Activated naive CD4-positive, alpha-beta T cell treated with Interleukin-2 at 50 U/mL for 16 hours (primary cell): ENCODE data around the gene NFATC3.

ENCODE experiments used
- DNase-seq: peaks from one replicate; pipeline ENCODE4 v3.0.0-alpha.2; 2020

The NFATC3 gene

GRCh38 chr16:68190736-68191510 is 105.8 kb downstream of the NFATC3 start:
- DNase-seq = no peak

DNA sequence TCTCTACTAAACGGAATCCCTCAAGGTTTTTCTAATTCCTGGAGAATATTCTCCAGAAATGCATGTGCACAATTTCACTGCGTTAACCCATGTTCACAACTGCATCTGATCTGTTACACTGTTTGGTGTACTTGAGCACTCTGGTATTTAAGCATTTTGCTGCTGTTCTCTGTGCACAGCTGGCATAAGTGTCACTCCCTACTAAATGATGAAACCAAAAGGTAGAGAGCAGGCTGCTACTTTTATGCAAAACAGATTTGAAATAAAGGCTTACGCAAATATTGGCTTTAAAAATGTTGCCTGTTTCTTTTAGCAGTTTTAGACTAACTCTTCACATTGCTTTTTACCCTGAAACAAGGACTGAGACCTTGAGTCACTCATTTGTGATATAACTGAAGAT is 109.1 kb downstream of the NFATC3 start:
- no peak for DNase-seq

DNA sequence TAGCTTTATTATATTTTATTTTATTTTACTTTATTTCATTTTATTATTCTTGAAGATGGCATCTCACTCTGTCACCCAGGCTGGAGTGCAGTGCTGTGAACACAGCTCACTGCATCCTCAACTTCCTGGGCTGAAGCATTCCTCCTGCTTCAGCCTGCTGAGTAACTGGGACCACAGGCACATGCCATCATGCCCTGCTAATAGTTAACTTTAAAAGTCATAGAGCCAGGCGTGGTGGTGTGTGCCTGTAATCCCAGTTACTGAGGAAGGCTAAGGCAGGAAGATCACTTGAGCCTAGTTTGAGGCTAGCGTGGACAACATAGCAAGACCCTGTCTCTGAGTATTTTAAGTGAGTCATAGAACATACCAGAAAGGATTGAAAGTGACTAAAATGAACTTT is 112.1 kb downstream of the NFATC3 start:
- no peak for DNase-seq

- no peak for DNase-seq
These were observed 115.1 kb downstream of the NFATC3 start for GRCh38 chr16:68200088-68200783.

DNA sequence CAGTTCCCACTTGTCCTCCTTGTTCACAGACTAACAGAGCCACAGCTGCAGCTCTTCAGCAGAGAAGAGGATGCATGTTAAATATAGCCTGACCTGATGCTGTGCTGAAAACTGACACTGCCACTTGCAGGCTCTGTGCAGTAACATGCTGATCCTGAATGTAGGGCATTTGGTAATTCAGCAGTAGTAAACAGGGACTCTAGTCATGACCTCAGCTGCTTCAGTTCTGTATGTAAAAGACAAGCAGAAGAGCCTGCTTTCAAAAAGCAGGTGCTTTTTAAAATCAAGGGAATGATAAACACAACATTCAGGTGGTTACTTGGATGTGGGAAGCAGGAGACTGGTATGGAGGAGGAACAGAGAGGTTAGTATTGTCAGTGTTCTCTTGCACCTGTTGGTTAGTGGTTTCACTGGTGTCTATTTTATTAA is 116.9 kb downstream of the NFATC3 start:
- DNase-seq = no peak

DNA sequence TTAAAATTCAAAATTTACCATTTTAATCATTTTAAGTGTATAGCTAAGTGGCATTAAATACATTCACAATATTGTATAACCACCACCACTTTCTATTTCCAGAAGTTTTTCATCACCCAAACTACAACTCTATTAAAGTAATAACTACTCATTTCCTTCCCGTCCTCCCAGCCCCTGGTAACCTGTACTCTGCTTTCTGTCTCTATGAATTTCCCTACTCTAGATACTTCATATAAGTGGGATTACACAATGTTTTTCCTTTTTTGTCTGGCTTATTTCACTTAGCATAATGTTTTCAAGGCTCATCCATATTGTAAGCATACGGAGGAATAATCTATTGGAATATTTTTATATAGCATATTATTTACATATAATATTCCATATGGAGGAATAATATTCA is 121.1 kb downstream of the NFATC3 start:
- DNase-seq = no peak

- no peak for DNase-seq
These were observed 129.6 kb downstream of the NFATC3 start for GRCh38 chr16:68214726-68215125.

- DNase-seq = no peak
These were observed 130.1 kb downstream of the NFATC3 start for GRCh38 chr16:68215302-68215701.

- DNase-seq = no peak
These were observed 131.1 kb downstream of the NFATC3 start for GRCh38 chr16:68216240-68216639.

- no peak for DNase-seq
These were observed 132.3 kb downstream of the NFATC3 start for GRCh38 chr16:68217506-68217905.

- DNase-seq = no peak
These were observed 134.7 kb downstream of the NFATC3 start for GRCh38 chr16:68219725-68220351.

DNA sequence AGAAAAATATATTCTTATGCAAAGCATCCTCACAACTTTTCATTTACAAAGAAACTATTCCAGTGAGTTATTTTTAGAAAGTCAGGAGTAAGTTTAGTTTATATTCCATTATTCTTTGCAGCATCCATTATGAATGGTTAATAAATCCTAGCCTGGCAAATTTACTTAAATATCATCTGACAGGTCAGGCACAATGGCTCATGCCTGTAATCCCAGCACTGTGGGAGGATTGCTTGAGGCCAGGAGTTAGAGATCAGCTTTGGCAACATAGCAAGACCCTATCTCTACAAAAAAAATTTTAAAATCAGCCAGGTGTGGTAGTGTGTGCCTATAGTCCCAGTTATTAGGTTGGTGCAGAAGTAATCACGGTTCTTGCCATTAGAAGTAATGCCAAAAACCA is 137.9 kb downstream of the NFATC3 start:
- DNase-seq = no peak

GRCh38 chr16:68226116-68226515 is 140.9 kb downstream of the NFATC3 start:
- no peak for DNase-seq

DNA sequence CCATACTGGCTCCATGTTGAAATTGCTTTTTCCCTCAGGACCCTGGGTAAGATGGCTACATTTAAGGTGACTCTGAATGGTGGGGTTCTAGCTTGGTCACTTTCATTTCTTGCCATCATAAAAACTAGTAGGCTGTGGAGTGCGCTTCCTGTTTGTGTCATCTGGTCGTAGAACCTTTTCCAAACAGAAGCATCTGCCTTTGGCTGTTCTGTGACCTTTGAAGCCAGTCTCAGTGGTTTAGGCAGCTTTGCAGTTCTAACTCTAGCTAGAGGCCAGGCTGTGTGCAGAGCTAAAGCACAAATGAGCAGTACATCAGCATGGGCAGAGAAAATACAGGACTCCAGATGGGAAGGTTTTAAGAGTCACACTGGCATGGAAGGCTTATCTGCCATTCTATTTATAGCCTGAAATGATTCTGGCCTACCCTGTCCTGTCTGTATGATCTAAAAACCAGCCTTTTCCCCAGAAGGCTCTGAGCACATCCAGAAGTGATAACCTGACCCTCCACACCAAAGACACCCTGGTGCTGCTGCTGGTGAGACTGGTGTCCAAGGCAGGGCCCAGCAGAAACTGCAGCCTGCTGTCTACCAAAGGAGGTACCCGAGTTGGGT is 142.1 kb downstream of the NFATC3 start:
- no peak for DNase-seq

- DNase-seq = no peak
These were observed 142.8 kb downstream of the NFATC3 start for GRCh38 chr16:68227850-68228553.

DNA sequence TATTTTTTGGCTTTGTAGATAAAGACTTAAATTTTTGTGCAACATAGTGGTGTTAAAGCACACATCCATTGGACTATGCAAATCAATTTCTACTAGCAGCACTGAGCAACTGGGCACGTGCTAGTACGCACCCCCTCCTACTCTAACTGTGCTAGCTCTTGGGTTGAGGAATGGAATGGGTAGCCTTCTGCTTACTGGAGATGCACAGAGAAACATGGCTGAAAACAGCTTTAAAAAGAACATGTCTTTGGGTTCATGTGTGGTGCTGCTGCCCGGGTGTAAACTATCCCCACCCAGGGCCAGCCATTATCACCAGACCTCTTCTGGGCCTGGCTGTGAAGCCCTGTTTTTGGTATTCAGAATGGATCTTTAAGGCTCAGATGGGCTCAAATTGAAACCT is 143.5 kb downstream of the NFATC3 start:
- no peak for DNase-seq

DNA sequence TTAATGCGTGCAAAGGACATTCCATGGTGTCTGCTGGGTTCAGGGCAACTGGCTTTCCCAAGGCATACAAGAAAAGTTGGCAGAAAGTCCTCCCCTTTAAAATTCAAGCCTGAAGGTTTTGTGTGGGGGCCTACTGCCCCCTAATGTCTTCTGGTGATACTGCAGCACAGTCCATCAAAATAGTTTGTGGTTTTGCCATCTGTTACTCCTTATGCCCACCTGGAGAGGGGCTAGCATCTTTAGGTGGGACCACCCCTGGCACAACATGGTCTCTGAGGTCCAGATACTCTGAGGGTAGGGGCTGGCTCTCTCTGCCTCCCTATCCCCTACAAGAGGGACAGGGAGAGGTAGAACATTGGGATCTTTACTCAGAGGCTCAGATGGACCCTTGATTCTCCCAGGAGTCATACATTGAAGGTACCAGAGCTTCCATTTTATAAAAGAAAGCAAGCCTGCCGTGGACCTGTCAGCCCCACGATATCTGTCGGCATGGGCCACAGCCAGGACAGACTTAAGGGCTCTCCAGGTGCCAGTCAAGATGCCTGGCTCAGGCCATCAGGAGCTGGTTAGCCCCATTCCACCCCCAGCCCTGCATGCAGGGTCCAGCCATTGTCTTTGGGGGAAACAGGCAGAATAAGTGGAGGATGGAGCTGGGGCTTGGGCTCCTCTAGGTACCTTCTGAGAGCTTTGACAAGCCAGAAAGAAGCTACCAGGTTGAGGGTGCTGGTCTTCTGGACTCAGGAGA is 144.4 kb downstream of the NFATC3 start:
- DNase-seq = peak; percentile 50

- no peak for DNase-seq
These were observed 145.0 kb downstream of the NFATC3 start for GRCh38 chr16:68230176-68230571.

DNA sequence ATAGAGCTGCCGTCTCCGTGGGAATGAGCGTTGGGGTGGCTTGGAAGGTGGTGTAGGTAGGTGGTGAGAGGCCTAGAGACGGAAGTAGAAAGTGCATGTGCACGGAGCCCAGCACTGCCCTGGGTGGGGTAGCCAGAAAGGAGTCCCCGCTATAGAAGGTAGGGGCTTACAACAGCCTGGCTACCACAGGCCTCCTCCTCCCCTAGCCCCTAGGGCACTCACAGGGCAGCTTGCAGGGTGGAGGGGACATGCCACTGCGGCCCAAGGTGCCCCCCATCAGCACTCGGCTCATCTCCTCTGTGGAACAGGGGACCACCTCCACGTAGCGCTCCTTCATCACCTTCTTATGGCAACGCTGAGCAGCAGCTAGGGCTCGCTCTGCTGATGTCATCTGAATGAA is 145.8 kb downstream of the NFATC3 start:
- DNase-seq = no peak

- no peak for DNase-seq
These were observed 146.4 kb downstream of the NFATC3 start for GRCh38 chr16:68231384-68232136.

DNA sequence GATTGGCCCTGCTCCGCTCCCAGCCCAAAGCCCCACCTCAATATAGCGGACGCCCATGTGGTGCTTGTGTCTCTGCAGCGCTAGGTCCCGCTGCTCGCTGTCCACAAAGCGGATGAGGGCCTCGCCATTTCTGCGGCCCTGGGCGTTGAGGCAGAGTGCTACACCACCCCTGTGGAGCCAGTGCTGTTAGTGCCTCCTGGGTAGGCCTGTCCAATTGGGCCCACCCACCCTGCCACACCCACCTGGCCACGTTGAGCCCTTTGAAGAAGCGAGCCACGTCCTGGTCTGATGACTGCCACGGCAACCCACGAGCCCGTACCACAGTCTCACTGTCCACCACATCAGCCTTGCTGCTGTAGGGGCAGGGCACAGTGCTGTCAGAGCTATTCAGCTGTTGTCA is 147.2 kb downstream of the NFATC3 start:
- no peak for DNase-seq
